ENCODE data around the gene HOXA5. TPM values are rescaled to one million over a fixed set of nuclear protein-coding genes. Genes with fewer than 3 reads are reported as not detected.

The HOXA5 gene
- total RNA-seq, 1 donor from 2014 or later, result 18.8 TPM

- Histone ChIP-seq H3K36me3 (ENCODE audit: control insufficient read depth, insufficient read depth, low read length) (peaks cover 4% of the 10 kb centered on the region), H3K27me3 (ENCODE audit: control insufficient read depth, insufficient read depth, low read length) (no peaks in the 10 kb centered on the region), H3K4me3 (ENCODE audit: low read depth, low read length) (peak overlapping the region; percentile 72)
- TF ChIP-seq CTCF (IDR thresholded peaks at IDR 0.05; ENCODE audit: insufficient read depth, low read length, poor library complexity, severe bottlenecking), result peak; percentile 94
- no peak for DNase-seq (ENCODE audit: low read depth)
Observed at GRCh38 chr7:27160546-27161213, 17.2 kb upstream of the HOXA5 start.

GRCh38 chr7:27160145-27160545, 16.7 kb upstream of the HOXA5 start:
- peak overlapping the region; percentile 72 for H3K4me3 ChIP-seq (ENCODE audit: low read depth, low read length)
- no peak for TF ChIP-seq CTCF (IDR thresholded peaks at IDR 0.05; ENCODE audit: insufficient read depth, low read length, poor library complexity, severe bottlenecking)
- DNase-seq (ENCODE audit: low read depth), result no peak
- H3K27me3 ChIP-seq (ENCODE audit: control insufficient read depth, insufficient read depth, low read length), result no peaks in the 10 kb centered on the region
- H3K36me3 ChIP-seq (ENCODE audit: control insufficient read depth, insufficient read depth, low read length), result peaks cover 4% of the 10 kb centered on the region

GRCh38 chr7:27159266-27160144, 16.0 kb upstream of the HOXA5 start:
- Histone ChIP-seq H3K36me3 (ENCODE audit: control insufficient read depth, insufficient read depth, low read length) (peaks cover 4% of the 10 kb centered on the region), H3K4me3 (ENCODE audit: low read depth, low read length) (peak overlapping the region; percentile 76), H3K27me3 (ENCODE audit: control insufficient read depth, insufficient read depth, low read length) (no peaks in the 10 kb centered on the region)
- DNase-seq (ENCODE audit: low read depth), result no peak
- TF ChIP-seq CTCF (IDR thresholded peaks at IDR 0.05; ENCODE audit: insufficient read depth, low read length, poor library complexity, severe bottlenecking), result no peak

GRCh38 chr7:27158436-27159265, 15.2 kb upstream of the HOXA5 start:
- Histone ChIP-seq H3K36me3 (ENCODE audit: control insufficient read depth, insufficient read depth, low read length) (peaks cover 2% of the 10 kb centered on the region), H3K27me3 (ENCODE audit: control insufficient read depth, insufficient read depth, low read length) (no peaks in the 10 kb centered on the region), H3K4me3 (ENCODE audit: low read depth, low read length) (peak overlapping the region; percentile 76)
- no peak for DNase-seq (ENCODE audit: low read depth)
- no peak for TF ChIP-seq CTCF (IDR thresholded peaks at IDR 0.05; ENCODE audit: insufficient read depth, low read length, poor library complexity, severe bottlenecking)

GRCh38 chr7:27157702-27158431, 14.4 kb upstream of the HOXA5 start:
- Histone ChIP-seq H3K36me3 (ENCODE audit: control insufficient read depth, insufficient read depth, low read length) (no peaks in the 10 kb centered on the region), H3K27me3 (ENCODE audit: control insufficient read depth, insufficient read depth, low read length) (no peaks in the 10 kb centered on the region), H3K4me3 (ENCODE audit: low read depth, low read length) (peak overlapping the region; percentile 76)
- no peak for DNase-seq (ENCODE audit: low read depth)
- TF ChIP-seq CTCF (IDR thresholded peaks at IDR 0.05; ENCODE audit: insufficient read depth, low read length, poor library complexity, severe bottlenecking), result no peak
